WI38 (cell line): ENCODE data around the gene AK8.

Experiments used
- H3K4me3 ChIP-seq: 2 replicates; pipeline ENCODE4 v1.5.1; 2011; ENCODE audit warnings: low read depth, mild to moderate bottlenecking, control low read depth, low read length
- TF ChIP-seq, protein P1 (sequence below): IDR thresholded peaks from 2 replicates; pipeline ENCODE4 v1.5.1; 2012; ENCODE audit warnings: low read depth, mild to moderate bottlenecking, control low read depth, low read length

The AK8 gene

DNA sequence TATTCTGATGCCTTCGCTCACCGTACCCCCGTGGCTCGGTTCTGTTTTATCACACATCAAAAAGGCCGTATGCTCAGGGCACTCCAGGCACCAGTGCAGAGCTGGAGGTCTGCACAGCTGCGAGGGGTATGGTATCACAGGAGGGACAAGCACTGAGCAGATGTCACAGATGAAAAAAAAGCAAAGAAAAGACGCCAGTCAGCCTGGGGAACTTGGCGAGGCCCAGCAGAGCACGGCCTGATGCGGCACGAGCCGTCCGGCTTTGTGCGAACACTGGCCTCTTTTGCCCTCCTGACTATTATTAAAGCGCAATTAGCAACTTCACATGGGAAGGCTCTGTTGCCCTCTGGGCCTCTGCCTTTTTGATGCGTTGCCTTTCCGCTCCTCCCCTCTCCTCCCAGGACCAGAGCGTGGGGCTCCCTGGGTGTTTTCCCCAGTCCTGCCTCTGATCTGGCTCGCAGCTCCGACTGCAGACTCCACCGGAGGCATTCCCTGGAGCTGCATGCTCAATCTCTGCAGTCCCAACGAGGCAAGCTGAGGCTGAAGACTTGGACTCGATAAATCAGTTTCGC is 44.4 kb downstream of the AK8 start:
- no peak overlapping the region for H3K4me3 ChIP-seq
- TF ChIP-seq, protein P1, sequence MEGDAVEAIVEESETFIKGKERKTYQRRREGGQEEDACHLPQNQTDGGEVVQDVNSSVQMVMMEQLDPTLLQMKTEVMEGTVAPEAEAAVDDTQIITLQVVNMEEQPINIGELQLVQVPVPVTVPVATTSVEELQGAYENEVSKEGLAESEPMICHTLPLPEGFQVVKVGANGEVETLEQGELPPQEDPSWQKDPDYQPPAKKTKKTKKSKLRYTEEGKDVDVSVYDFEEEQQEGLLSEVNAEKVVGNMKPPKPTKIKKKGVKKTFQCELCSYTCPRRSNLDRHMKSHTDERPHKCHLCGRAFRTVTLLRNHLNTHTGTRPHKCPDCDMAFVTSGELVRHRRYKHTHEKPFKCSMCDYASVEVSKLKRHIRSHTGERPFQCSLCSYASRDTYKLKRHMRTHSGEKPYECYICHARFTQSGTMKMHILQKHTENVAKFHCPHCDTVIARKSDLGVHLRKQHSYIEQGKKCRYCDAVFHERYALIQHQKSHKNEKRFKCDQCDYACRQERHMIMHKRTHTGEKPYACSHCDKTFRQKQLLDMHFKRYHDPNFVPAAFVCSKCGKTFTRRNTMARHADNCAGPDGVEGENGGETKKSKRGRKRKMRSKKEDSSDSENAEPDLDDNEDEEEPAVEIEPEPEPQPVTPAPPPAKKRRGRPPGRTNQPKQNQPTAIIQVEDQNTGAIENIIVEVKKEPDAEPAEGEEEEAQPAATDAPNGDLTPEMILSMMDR = no peak

DNA sequence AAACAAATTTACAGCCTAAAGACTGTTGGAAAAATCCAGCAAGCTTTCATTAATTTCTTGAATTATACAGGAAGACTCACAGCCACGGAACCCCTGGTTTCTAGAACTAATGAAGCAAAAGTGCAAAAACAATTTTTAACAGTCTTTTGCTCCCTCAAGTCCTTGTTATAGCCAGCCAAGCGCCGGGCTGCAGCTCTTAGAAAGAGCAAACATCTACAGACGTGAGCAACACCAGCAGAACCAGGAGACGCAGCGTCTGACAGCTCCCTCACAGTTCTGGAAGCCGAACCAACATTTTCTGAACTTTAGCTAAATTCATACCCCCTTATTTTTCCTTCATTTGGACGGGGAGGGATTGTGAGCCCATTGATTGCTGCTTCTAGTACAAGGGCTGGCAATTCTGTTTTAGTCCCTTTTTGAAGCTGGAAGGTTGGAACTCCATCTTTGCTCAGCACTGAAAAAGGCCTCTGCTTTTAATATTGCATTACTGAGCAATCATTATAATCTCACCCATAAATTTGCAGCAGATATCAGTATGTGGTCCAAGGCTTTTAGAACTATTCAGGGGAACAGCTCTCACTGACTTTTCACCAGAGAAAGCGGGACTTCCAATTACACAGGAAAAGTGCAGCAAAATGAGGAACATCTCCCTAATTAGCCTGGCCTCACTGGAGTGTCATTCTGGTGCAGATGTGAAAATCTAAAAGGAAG is 45.8 kb downstream of the AK8 start:
- H3K4me3 ChIP-seq = no peak overlapping the region
- TF ChIP-seq, protein P1 = no peak

DNA sequence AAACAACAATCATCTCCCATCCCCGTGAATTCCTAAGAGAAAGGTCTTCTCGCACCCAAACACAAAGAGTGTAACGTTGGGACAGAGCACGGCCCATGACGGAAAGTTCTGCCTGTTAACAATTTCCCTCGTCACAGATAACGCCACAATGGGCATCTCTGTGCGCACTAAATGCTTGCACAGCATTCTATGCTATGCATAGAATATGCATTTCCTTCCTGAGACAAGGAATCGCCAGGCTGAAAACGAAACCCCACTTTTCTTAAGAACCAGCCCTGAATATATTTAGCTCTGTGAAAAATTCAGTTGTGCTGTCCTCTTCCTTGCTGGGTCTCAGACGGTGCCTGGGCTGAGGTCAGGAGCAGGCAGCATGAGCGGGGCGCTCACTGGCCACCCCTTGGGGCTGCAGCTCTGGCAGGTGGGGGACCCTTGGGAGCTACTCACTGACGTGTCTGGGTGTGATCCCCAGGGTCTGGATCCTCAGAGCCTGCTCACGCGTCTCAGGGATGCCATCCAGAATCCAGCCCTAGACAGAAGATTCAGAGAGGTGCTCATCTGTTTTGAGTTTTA is 49.8 kb downstream of the AK8 start:
- no peak overlapping the region for H3K4me3 ChIP-seq

DNA sequence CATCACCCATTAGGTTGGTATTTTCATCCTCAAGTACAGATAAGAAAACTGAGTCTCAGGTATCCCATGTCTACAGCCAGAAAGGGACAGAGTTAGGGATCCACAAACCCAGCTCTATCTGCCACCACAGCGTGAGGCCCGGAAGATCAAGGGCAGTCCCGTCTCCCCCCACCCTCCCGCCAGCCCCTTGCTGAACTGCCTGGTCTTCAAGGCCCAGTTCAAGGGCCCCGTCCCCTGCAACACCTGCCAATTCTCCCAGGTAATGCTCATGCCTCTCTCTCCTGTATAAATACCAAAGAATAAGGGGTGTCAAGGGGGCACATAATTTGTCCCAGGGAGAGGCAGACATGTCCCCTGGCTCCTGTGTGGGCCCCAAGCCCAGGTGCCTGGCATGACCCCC is 50.7 kb downstream of the AK8 start:
- no peak overlapping the region for H3K4me3 ChIP-seq
- TF ChIP-seq, protein P1 = no peak

More for the DNA sequence above, 49.8 kb downstream of the AK8 start:
- TF ChIP-seq, protein P1 = no peak

DNA sequence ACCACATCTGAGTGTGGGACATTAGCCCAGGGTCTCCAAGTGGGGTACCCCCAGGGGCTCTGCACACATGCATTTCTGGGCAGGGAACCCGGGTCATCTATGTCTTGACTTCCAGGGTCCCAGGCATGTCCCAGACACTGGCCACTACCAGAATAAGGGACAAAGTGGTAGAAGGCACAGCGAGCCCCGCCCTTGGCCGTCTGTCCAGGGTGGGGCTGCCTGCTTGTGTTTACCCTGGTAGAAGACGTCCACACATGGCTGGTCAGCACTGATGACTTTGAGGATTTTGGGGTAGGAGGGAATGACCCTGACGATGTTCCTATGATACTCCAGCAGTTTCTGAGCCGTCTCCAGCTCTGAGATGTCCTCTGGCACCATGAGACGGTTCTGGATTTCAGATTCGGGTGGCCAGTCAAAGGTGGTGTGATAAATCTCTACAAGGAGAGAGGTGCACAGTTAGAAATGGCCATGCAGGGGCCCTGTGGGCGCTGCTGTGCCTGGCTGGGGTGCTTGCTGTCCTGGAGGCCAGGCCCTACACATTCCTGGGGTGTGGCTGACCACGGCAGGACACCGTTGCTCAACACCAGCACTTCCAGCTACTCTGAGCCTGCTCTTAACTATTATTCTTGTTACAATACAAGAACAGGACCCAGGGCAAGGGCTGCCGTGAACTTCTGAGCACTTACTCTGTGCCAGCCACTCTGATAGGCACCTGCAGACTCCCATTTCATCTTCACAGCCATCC is 51.3 kb downstream of the AK8 start:
- TF ChIP-seq, protein P1 = no peak
- no peak overlapping the region for H3K4me3 ChIP-seq

DNA sequence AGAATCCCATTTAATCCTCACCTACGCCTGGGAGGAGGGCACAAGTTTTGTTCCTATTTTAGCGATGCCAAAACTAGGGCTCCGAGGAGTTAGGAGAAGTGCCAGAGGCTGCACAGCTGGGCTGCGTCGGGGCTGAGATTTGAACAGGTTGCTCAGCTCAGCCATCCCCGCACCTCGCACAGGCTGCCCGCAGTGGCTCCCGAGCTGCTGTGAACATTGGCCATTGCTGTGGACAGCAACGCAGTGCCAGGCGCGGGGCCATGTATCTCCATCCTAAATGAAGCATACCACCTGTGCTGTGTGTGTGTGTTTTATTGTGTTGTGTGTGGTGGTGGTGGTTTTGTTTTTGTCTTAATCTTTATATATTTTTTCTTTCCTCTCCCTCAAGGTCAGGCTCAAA is 52.0 kb downstream of the AK8 start:
- no peak overlapping the region for H3K4me3 ChIP-seq
- TF ChIP-seq, protein P1 = no peak

DNA sequence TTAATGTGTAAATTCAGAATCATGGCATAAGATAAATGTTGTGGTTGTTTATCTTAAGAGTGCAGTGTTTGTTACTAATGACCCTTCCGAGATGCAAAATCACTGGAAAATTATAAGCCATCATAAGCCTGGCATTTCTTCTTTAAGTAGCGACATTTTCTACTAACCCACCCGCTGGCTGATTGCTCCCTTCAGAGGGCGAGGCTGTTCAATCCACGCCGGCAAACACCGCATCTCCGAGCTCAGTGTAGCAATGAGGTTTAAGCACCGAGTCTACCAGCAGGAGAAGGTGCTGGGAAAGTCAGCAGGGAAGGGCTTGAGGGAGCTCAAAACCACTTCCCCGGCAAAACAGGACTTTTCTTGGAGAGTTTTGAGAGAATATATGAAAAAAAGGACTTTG is 52.7 kb downstream of the AK8 start:
- TF ChIP-seq, protein P1 = no peak
- H3K4me3 ChIP-seq = no peak overlapping the region
